Measurements from ENCODE around the gene BPIFB6.

GRCh38 chr20:33000802-33001466, 30.5 kb upstream of the BPIFB6 start:
- TF ChIP-seq CTCF (IDR thresholded peaks at IDR 0.05) (no peak), POLR2A (IDR thresholded peaks at IDR 0.05) (no peak)

Measured in esophagus squamous epithelium (tissue), 4 donors.